ENCODE results near the gene SNRNP48.

Gene SNRNP48

DNA sequence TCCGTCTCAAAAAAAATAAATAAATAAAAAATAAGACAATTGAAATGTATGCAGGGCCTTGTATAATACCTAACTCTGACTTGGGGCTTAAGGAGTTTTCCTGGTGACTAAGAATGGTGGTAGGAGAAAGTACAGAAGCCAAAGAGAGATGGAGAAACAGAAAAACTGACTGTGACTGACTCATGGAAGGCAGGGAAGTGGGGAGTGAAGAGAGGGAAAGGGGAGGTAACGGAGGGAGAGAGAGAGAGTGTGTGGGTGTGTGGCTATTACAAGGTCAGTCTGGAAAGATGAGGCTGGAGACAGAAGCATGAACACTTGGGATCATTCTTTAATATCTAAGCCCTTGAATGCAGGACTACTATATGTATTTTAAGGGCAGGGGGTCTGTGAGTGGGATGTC is 38.5 kb downstream of the SNRNP48 start:
- Histone ChIP-seq H3K4me1 (ENCODE audit: control insufficient read depth, insufficient read depth, low read length, poor library complexity, severe bottlenecking) (no peaks in the 10 kb centered on the region), H3K27me3 (replicated peaks; ENCODE audit: control insufficient read depth, insufficient read depth, low read length, poor library complexity, severe bottlenecking) (no peaks in the 10 kb centered on the region), H3K36me3 (ENCODE audit: control insufficient read depth, insufficient read depth, low read length) (no peaks in the 10 kb centered on the region), H3K4me3 (ENCODE audit: insufficient read depth, low read depth, low read length, poor library complexity, severe bottlenecking) (no peak overlapping the region), H3K27ac (ENCODE audit: insufficient read depth, low read length, poor library complexity, severe bottlenecking) (no peak overlapping the region), H3K9me3 (ENCODE audit: control insufficient read depth, low read length) (no peaks in the 10 kb centered on the region)
- no peak for DNase-seq

DNA sequence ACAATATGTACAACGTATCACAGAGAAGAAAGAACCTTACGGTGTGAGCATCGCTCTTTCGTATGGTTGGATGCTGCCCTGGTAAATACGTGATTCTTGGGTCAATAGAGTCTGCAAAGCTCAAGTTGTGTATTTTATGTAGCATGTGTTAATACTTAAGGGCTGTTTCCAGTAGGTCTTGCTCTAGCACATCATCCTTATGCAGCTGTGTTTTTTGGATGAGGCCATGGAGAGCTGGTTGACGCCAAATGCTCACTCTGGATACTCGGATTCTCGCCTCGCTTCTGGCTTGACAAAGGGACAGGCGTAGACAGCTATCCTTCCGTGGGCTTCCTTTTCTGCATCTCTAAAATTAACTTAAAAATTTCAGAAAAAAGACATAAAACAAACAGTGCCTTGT is 38.9 kb downstream of the SNRNP48 start:
- H3K27ac ChIP-seq (ENCODE audit: insufficient read depth, low read length, poor library complexity, severe bottlenecking): no peak overlapping the region
- no peaks in the 10 kb centered on the region for H3K4me1 ChIP-seq (ENCODE audit: control insufficient read depth, insufficient read depth, low read length, poor library complexity, severe bottlenecking)
- no peak overlapping the region for H3K4me3 ChIP-seq (ENCODE audit: insufficient read depth, low read depth, low read length, poor library complexity, severe bottlenecking)
- H3K27me3 ChIP-seq (replicated peaks; ENCODE audit: control insufficient read depth, insufficient read depth, low read length, poor library complexity, severe bottlenecking): no peaks in the 10 kb centered on the region
- no peaks in the 10 kb centered on the region for H3K9me3 ChIP-seq (ENCODE audit: control insufficient read depth, low read length)
- no peaks in the 10 kb centered on the region for H3K36me3 ChIP-seq (ENCODE audit: control insufficient read depth, insufficient read depth, low read length)
- DNase-seq: no peak

DNA sequence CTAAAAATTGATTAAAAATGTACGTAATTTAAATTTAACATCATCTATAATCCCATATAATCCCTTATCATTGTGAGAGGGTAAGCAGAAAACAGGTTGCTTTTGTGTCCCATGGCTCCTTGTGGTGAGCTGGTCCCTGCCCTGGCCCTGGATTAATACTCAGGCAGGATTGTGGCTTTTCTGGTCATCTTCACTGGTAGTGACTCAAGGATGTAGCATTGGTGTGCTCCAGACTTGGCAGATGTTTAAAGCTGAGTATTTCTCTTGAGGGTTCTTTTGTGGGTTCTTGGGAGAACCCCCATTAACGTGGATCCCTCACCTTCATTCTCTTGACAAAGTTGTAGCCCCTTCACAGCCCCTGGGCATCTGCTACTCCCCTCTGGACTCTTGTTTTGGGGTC is 39.3 kb downstream of the SNRNP48 start:
- Histone ChIP-seq H3K9me3 (ENCODE audit: control insufficient read depth, low read length) (no peaks in the 10 kb centered on the region), H3K27me3 (replicated peaks; ENCODE audit: control insufficient read depth, insufficient read depth, low read length, poor library complexity, severe bottlenecking) (no peaks in the 10 kb centered on the region), H3K27ac (ENCODE audit: insufficient read depth, low read length, poor library complexity, severe bottlenecking) (no peak overlapping the region), H3K4me3 (ENCODE audit: insufficient read depth, low read depth, low read length, poor library complexity, severe bottlenecking) (no peak overlapping the region), H3K4me1 (ENCODE audit: control insufficient read depth, insufficient read depth, low read length, poor library complexity, severe bottlenecking) (no peaks in the 10 kb centered on the region), H3K36me3 (ENCODE audit: control insufficient read depth, insufficient read depth, low read length) (no peaks in the 10 kb centered on the region)
- no peak for DNase-seq

DNA sequence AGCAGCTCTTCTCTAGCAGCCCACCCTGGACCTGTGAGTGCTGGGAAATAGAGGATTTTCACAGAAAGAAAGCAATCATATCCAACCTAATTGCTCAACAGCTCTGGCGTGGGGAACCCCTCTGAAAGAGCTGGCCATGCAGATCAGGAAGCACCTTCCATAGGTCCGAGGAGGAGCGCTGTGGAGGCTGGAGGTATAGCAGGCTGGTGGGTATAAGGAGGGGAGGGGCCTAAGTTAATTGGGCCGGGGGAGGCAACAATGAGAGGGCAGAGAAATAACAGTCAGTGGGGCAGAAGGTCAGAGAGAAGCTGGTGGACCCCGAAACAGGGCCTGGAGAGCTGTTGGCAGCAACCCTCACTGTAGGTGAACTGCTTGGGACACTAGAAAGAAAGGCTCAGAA is 40.8 kb downstream of the SNRNP48 start:
- Histone ChIP-seq H3K27me3 (replicated peaks; ENCODE audit: control insufficient read depth, insufficient read depth, low read length, poor library complexity, severe bottlenecking) (no peaks in the 10 kb centered on the region), H3K27ac (ENCODE audit: insufficient read depth, low read length, poor library complexity, severe bottlenecking) (no peak overlapping the region)

DNA sequence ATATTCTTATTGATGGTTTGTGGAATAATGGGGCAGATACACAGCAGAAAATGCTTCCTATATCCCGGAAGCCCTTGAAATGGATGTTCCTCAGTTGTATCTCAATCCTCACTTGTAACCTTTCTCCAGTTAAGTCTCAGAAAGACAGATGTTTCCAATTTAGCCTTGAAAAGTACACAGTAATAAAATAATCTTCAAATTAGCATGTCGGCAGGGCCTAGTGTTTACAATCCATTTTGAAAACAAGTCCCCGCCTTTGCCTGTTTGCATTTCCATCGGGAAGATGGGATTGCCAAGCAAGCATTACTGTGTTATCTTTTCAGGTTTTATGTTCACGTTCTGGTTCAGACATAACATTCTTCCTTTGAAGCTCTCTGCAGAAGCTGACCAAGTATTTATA is 41.5 kb downstream of the SNRNP48 start:
- Histone ChIP-seq H3K9me3 (ENCODE audit: control insufficient read depth, low read length) (no peaks in the 10 kb centered on the region), H3K27me3 (replicated peaks; ENCODE audit: control insufficient read depth, insufficient read depth, low read length, poor library complexity, severe bottlenecking) (no peaks in the 10 kb centered on the region), H3K27ac (ENCODE audit: insufficient read depth, low read length, poor library complexity, severe bottlenecking) (no peak overlapping the region), H3K36me3 (ENCODE audit: control insufficient read depth, insufficient read depth, low read length) (no peaks in the 10 kb centered on the region), H3K4me1 (ENCODE audit: control insufficient read depth, insufficient read depth, low read length, poor library complexity, severe bottlenecking) (no peaks in the 10 kb centered on the region), H3K4me3 (ENCODE audit: insufficient read depth, low read depth, low read length, poor library complexity, severe bottlenecking) (no peak overlapping the region)
- no peak for DNase-seq

More for the DNA sequence above, 40.8 kb downstream of the SNRNP48 start:
- Histone ChIP-seq H3K36me3 (ENCODE audit: control insufficient read depth, insufficient read depth, low read length) (no peaks in the 10 kb centered on the region), H3K9me3 (ENCODE audit: control insufficient read depth, low read length) (no peaks in the 10 kb centered on the region), H3K4me1 (ENCODE audit: control insufficient read depth, insufficient read depth, low read length, poor library complexity, severe bottlenecking) (no peaks in the 10 kb centered on the region), H3K4me3 (ENCODE audit: insufficient read depth, low read depth, low read length, poor library complexity, severe bottlenecking) (no peak overlapping the region)
- DNase-seq: no peak

DNA sequence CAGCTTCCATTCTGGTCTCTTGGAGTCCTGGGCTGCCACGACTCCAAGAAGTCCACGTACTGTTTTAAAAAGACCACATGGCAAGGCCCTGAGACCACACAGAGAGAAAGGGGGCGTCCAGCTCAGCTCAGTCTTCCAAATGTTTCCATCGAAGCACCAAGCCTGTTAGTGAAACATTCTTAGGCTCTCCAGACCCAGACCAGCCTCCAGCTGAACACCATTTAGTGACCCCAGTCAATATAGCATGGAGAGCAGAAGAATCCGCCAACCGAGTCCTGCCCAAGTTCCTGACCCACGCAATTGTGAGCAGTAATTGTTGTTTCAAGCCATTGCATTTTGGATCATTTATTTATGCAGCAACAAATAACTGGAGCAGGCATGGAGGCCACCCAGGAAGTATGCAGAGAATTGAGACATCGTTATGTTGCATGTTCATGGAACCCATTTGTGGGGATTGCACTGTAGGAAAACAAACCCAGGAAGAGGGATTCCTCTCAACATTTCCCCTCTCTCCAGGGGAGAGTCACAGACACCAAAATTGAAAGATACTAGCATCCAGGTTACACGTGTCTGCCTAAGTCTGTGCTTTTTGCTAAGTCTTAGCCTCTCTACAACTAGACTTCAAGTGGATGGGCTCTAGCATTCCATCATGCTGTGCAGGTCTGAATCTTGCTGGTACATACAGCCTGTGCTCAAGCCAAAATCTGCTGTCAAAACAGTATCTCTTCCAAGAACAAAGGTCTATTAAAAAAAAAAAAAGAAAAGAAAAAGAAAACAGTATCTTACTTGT is 42.7 kb downstream of the SNRNP48 start:
- no peak overlapping the region for H3K4me3 ChIP-seq (ENCODE audit: insufficient read depth, low read depth, low read length, poor library complexity, severe bottlenecking)
- H3K4me1 ChIP-seq (ENCODE audit: control insufficient read depth, insufficient read depth, low read length, poor library complexity, severe bottlenecking): no peaks in the 10 kb centered on the region
- H3K9me3 ChIP-seq (ENCODE audit: control insufficient read depth, low read length): no peaks in the 10 kb centered on the region
- H3K27me3 ChIP-seq (replicated peaks; ENCODE audit: control insufficient read depth, insufficient read depth, low read length, poor library complexity, severe bottlenecking): no peaks in the 10 kb centered on the region
- DNase-seq: no peak
- H3K36me3 ChIP-seq (ENCODE audit: control insufficient read depth, insufficient read depth, low read length): no peaks in the 10 kb centered on the region
- no peak overlapping the region for H3K27ac ChIP-seq (ENCODE audit: insufficient read depth, low read length, poor library complexity, severe bottlenecking)

DNA sequence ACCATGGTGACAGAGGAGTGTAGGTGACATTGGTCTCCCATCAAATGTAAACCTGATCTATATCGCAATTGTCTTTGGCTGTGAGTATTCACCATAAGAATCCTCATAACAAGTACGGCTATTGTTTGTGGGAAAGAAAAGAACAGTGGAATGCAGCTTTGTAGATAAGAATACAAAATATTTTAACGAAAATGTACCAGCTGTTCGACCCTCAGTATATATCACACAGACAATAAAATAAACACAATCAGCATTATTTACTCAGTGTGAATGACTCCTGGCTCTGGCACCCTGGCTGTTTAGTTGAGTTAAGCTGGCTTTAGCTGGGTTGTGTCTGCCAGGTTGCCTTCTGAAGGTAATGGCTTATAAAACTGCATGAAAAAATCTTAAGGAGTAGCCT is 43.4 kb downstream of the SNRNP48 start:
- DNase-seq: no peak
- H3K27me3 ChIP-seq (replicated peaks; ENCODE audit: control insufficient read depth, insufficient read depth, low read length, poor library complexity, severe bottlenecking): no peaks in the 10 kb centered on the region
- no peaks in the 10 kb centered on the region for H3K9me3 ChIP-seq (ENCODE audit: control insufficient read depth, low read length)
- H3K36me3 ChIP-seq (ENCODE audit: control insufficient read depth, insufficient read depth, low read length): no peaks in the 10 kb centered on the region
- H3K4me1 ChIP-seq (ENCODE audit: control insufficient read depth, insufficient read depth, low read length, poor library complexity, severe bottlenecking): no peaks in the 10 kb centered on the region
- H3K4me3 ChIP-seq (ENCODE audit: insufficient read depth, low read depth, low read length, poor library complexity, severe bottlenecking): no peak overlapping the region
- H3K27ac ChIP-seq (ENCODE audit: insufficient read depth, low read length, poor library complexity, severe bottlenecking): no peak overlapping the region

DNA sequence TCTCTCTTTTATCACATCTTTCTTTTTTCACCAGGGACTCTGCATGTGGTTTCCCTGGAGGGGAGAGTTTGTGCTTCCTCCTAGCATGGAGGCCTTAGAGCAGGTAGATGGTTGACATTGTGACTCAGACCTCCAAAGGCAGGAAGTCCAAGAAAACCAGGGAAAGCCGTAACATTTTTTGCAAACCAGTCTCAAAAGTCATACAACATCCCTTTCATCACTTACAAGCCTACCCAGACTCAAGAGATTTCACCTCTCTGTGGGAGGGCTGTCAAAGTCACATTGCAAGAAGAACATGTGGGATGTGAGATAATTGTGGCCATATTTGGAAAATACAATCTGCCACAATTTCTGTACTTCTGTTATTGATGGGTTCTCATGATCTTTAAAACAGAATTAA is 46.2 kb downstream of the SNRNP48 start:
- Histone ChIP-seq H3K4me3 (ENCODE audit: insufficient read depth, low read depth, low read length, poor library complexity, severe bottlenecking) (no peak overlapping the region), H3K4me1 (ENCODE audit: control insufficient read depth, insufficient read depth, low read length, poor library complexity, severe bottlenecking) (no peaks in the 10 kb centered on the region), H3K27ac (ENCODE audit: insufficient read depth, low read length, poor library complexity, severe bottlenecking) (no peak overlapping the region), H3K9me3 (ENCODE audit: control insufficient read depth, low read length) (no peaks in the 10 kb centered on the region), H3K27me3 (replicated peaks; ENCODE audit: control insufficient read depth, insufficient read depth, low read length, poor library complexity, severe bottlenecking) (no peaks in the 10 kb centered on the region), H3K36me3 (ENCODE audit: control insufficient read depth, insufficient read depth, low read length) (no peaks in the 10 kb centered on the region)
- DNase-seq: no peak

DNA sequence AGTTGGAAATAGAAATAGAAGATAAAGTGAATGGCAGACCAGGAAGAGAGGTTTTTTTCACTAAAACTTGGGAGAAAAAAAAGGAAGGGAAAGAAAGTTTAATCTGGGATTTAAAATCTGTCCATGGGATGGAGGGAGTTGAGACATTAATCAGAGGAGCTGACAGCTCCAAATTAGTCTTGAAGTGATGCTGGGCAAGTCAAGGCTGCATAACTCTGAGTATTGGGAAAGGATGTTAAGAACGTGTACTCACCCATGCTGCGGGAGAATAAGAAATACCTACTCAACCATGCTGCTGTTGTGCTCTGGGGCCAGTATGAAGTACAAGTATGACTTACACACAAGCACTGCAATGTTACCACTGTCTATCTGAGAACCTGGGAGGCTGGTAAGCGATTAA is 47.5 kb downstream of the SNRNP48 start:
- Histone ChIP-seq H3K36me3 (ENCODE audit: control insufficient read depth, insufficient read depth, low read length) (no peaks in the 10 kb centered on the region), H3K27ac (ENCODE audit: insufficient read depth, low read length, poor library complexity, severe bottlenecking) (no peak overlapping the region), H3K9me3 (ENCODE audit: control insufficient read depth, low read length) (no peaks in the 10 kb centered on the region), H3K4me1 (ENCODE audit: control insufficient read depth, insufficient read depth, low read length, poor library complexity, severe bottlenecking) (no peaks in the 10 kb centered on the region), H3K4me3 (ENCODE audit: insufficient read depth, low read depth, low read length, poor library complexity, severe bottlenecking) (no peak overlapping the region), H3K27me3 (replicated peaks; ENCODE audit: control insufficient read depth, insufficient read depth, low read length, poor library complexity, severe bottlenecking) (no peaks in the 10 kb centered on the region)
- no peak for DNase-seq

DNA sequence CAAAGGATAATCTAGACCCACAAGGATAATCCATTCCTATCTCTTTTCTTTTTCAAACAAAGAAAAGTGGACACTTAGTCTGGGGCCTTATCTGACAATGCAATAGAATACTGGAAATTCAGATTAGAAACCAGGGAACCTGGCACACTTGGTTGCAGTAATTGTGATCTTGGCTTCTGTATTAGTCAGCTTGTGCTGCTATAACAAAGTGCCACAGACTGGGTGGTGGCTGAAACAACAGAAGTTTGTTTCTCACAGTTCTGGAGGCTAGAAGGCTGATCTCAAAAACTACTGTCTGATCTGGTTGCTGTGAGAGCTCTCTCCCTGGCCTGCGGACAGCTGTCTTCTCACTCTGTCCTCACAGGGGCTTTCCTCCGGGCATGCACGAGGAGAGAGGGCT is 49.4 kb downstream of the SNRNP48 start:
- Histone ChIP-seq H3K4me1 (ENCODE audit: control insufficient read depth, insufficient read depth, low read length, poor library complexity, severe bottlenecking) (no peaks in the 10 kb centered on the region), H3K27me3 (replicated peaks; ENCODE audit: control insufficient read depth, insufficient read depth, low read length, poor library complexity, severe bottlenecking) (no peaks in the 10 kb centered on the region), H3K36me3 (ENCODE audit: control insufficient read depth, insufficient read depth, low read length) (no peaks in the 10 kb centered on the region), H3K9me3 (ENCODE audit: control insufficient read depth, low read length) (no peaks in the 10 kb centered on the region), H3K4me3 (ENCODE audit: insufficient read depth, low read depth, low read length, poor library complexity, severe bottlenecking) (no peak overlapping the region), H3K27ac (ENCODE audit: insufficient read depth, low read length, poor library complexity, severe bottlenecking) (no peak overlapping the region)
- DNase-seq: no peak
